GM08714 (cell line): ENCODE measurements around the gene ELFN2.

Source experiments
- H3K4me3 ChIP-seq: fragments of 200-500 bp; sonication (Bioruptor generic); 2 replicates; pipeline ENCODE4 v1.5.1; 2014; ENCODE audit warnings: mild to moderate bottlenecking, low read length, inconsistent platforms
- ZNF274 ChIP-seq: IDR thresholded peaks from 2 replicates; pipeline ENCODE4 v1.6.1; 2012; ENCODE audit warnings: mild to moderate bottlenecking, low read depth, low read length

The ELFN2 gene

GRCh38 chr22:37414288-37414687 is 13.0 kb downstream of the ELFN2 start:
- H3K4me3 ChIP-seq, result no peak overlapping the region
- TF ChIP-seq ZNF274, result no peak

GRCh38 chr22:37413546-37413945 is 13.7 kb downstream of the ELFN2 start:
- H3K4me3 ChIP-seq, result no peak overlapping the region
- TF ChIP-seq ZNF274, result no peak

GRCh38 chr22:37412495-37413250 is 14.6 kb downstream of the ELFN2 start:
- TF ChIP-seq ZNF274, result no peak
- no peak overlapping the region for H3K4me3 ChIP-seq

- TF ChIP-seq ZNF274, result no peak
- H3K4me3 ChIP-seq, result no peak overlapping the region
Measured at GRCh38 chr22:37411655-37412054, 15.6 kb downstream of the ELFN2 start.

DNA sequence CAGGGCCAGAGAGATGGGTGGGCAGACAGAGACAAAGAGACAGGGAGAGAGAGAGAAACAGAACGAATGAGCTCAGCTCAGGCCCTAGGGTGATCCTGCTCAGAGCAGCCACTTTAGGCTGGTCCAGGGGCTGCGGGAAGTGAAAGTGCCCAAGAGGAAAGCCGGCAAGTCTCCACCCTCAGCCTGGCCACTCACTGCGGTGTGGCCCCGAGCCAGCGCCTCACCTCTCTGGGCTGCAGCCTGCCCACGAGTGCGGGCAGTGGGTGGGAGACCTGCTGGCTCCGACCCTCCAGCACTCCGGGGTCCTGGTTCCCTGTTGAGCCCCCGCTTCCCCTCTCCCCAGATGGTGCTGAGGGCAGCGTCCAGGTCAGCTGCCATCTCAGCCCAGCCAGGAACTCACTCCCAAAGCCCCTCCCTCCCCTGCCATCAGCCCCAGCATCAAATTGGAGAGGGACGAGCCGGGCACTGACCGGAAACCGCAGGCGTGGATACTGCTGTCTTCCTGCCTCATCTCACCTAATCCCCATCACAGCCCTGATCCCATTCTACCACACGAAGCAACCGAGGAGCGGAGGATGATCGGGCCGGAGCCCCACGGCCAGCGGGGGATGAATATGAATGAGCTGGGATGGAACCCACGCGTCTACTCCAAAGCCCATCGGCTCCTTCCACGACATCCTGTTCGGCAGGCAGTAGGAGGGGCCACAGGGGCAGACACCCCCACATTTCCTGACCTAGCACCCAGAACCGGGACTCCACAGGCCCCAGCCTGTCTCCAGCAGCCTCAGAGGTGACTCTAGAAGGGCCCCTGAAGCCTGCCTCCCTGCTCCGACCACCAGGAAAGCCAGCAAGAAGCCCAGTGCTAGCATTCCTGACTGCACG is 16.9 kb downstream of the ELFN2 start:
- H3K4me3 ChIP-seq, result no peak overlapping the region
- TF ChIP-seq ZNF274, result no peak

- no peak overlapping the region for H3K4me3 ChIP-seq
- TF ChIP-seq ZNF274, result no peak
Measured at GRCh38 chr22:37409459-37410050, 17.7 kb downstream of the ELFN2 start.

GRCh38 chr22:37409031-37409430 is 18.2 kb downstream of the ELFN2 start:
- no peak overlapping the region for H3K4me3 ChIP-seq
- no peak for TF ChIP-seq ZNF274

- no peak overlapping the region for H3K4me3 ChIP-seq
- no peak for TF ChIP-seq ZNF274
Measured at GRCh38 chr22:37407856-37408255, 19.4 kb downstream of the ELFN2 start.

DNA sequence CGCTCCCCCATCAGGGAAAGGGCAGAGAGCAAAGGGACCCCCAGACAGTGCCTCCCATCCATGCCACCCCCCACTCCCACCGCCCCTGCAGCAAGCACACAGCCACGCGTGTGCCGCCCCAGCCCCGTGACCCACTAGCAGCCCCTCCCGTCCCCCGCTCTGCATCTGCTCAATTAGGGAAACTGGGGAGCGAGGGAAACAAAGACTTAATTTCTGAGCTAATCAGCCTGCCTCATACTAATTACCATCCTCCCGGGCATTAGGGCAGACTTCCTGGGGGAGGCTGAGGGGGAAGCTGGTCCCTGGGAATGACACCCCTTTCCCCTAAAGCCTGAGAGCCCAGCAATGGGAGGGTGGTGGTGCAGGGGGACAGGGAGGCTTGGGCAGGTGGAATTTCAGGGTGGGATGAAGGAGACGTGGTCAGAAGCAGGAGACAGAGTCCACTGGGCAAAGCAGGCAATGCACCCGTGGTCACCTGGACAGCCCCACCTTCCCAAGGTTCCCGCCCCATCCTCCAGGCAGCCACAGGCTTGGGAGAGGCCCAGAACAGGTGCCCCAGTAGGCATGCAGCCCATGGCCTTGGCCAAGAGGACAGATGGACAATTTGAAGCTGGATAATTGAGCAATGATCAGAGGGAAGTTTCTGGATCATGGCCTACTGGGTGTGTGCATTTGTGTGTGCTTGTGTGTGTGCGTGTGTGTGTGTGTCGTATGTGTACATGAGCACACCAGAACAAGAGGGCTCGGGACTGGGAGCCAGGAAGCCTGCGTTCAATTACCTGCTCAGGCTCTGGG is 20.6 kb downstream of the ELFN2 start:
- TF ChIP-seq ZNF274, result no peak
- no peak overlapping the region for H3K4me3 ChIP-seq

GRCh38 chr22:37404091-37404490 is 23.2 kb downstream of the ELFN2 start:
- TF ChIP-seq ZNF274, result no peak
- H3K4me3 ChIP-seq, result no peak overlapping the region

- TF ChIP-seq ZNF274, result no peak
Measured at GRCh38 chr22:37403267-37403960, 23.9 kb downstream of the ELFN2 start.

GRCh38 chr22:37402184-37402506 is 25.1 kb downstream of the ELFN2 start:
- TF ChIP-seq ZNF274, result no peak
- H3K4me3 ChIP-seq, result no peak overlapping the region

More at GRCh38 chr22:37403267-37403960, 23.9 kb downstream of the ELFN2 start:
- H3K4me3 ChIP-seq, result no peak overlapping the region

- no peak for TF ChIP-seq ZNF274
- no peak overlapping the region for H3K4me3 ChIP-seq
Measured at GRCh38 chr22:37401401-37402183, 25.7 kb downstream of the ELFN2 start.
